Adrenal gland (tissue), 5 donors: ENCODE measurements around the gene TRPV4.

ENCODE experiments used
- CTCF ChIP-seq, 6 experiments: fragments of 450-650 bp in 4 of 6; fragments of 200-600 bp in 2 of 6; sonication (generic) in 1 of 6; IDR thresholded peaks; 1 replicate in 5 of 6; 2 replicates in 1 of 6; pipeline versions ENCODE4 v1.5.1 to v1.8.0; 2016 to 2021; ENCODE audit warnings: antibody characterized with exemption in 6 of 6, mild to moderate bottlenecking in 2 of 6, moderate library complexity in 1 of 6
- POLR2A ChIP-seq, 2 donors: fragments of 450-650 bp; IDR thresholded peaks; one replicate each; pipeline ENCODE4 v1.6.1; 2017; ENCODE audit warnings: antibody characterized with exemption in 2 of 2, mild to moderate bottlenecking in 2 of 2, moderate library complexity in 1 of 2
- donor health status: DM: no; HTN: no; CAD: no.

GRCh38 chr12:109763201-109763841 is 69.9 kb downstream of the TRPV4 start:
- TF ChIP-seq CTCF (IDR thresholded peaks at IDR 0.05) (no peak), POLR2A (IDR thresholded peaks at IDR 0.05) (no peak)
